HUES48 (cell line): Measurements from ENCODE around the gene TTL.
A peak's percentile ranks its signal among the peaks of the same experiment; 100 is the strongest.

ENCODE experiments used
- H3K27ac ChIP-seq: one replicate; pipeline ENCODE4 v1.7.0; 2013; ENCODE audit warnings: low read depth, low read length, inconsistent platforms
- H3K27me3 ChIP-seq: 2 replicates; pipeline ENCODE4 v1.6.1; 2013; ENCODE audit warnings: mild to moderate bottlenecking, low read length; ENCODE audit not compliant: control insufficient read depth, insufficient read depth
- H3K36me3 ChIP-seq: 2 replicates; pipeline ENCODE4 v1.6.1; 2013; ENCODE audit warnings: low read length; ENCODE audit not compliant: control insufficient read depth, insufficient read depth
- H3K4me1 ChIP-seq: 2 replicates; pipeline ENCODE4 v1.6.1; 2013; ENCODE audit warnings: mild to moderate bottlenecking, low read length; ENCODE audit not compliant: control insufficient read depth, insufficient read depth
- H3K4me3 ChIP-seq: 2 replicates; pipeline ENCODE4 v1.5.1; 2013; ENCODE audit warnings: mild to moderate bottlenecking, low read depth, low read length
- H3K9ac ChIP-seq: 2 replicates; pipeline ENCODE4 v1.6.1; 2013; ENCODE audit warnings: mild to moderate bottlenecking, low read depth, low read length, moderate library complexity
- H3K9me3 ChIP-seq: 2 replicates; pipeline ENCODE4 v1.6.1; 2013; ENCODE audit warnings: low read length; ENCODE audit not compliant: control insufficient read depth, insufficient read depth

TTL gene

DNA sequence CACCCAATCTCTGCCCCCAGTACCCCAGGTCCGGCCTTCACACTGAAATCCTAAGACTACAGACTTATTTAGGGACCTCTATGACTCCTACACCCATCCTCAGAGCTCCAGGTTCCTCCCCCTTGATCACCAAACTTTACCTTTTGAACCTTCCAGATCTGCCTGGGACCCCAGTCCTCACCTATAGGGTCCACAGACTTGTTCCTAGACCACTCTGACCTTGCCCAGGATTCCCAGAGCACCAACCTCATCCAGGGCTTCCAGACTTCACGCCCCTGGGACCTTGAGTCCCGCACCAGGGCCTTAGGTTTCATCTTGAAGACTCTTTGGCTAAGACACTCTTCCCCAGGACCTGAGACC lies 102.9 kb downstream of the TTL start:
- peaks cover 30% of the 10 kb centered on the region for H3K36me3 ChIP-seq
- H3K4me3 ChIP-seq: peak overlapping the region; percentile 81
- peak overlapping the region; percentile 74 for H3K9ac ChIP-seq
- peak overlapping the region; percentile 92 for H3K27ac ChIP-seq
- H3K9me3 ChIP-seq: no peaks in the 10 kb centered on the region
- no peaks in the 10 kb centered on the region for H3K27me3 ChIP-seq
- 0 out of 2 replicates have a peak, but pooled peaks cover 7% of the 10 kb centered on the region for H3K4me1 ChIP-seq

DNA sequence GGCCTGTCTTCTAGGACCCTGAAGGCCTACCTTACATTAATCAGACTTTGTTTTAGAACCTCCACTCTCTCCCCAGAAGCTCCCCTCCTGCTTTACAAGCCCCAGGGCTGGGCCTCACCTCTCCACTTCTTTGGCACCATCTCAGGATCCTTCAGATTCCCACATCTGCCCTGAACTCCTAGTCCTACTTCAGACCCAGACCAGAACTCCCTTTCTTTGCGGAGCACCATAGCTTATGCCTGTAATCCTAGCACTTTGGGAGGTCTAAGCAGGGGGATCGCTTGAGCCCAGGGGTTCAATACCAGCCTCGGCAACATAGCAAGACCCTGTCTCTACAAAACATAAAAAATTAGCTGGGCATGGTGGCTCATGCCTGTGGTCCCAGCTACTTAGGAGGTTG lies 103.4 kb downstream of the TTL start:
- no peak overlapping the region for H3K9ac ChIP-seq
- no peak overlapping the region for H3K27ac ChIP-seq
- H3K36me3 ChIP-seq: peaks cover 30% of the 10 kb centered on the region
- H3K4me1 ChIP-seq: 0 out of 2 replicates have a peak, but pooled peaks cover 7% of the 10 kb centered on the region
- peak overlapping the region; percentile 81 for H3K4me3 ChIP-seq
- H3K9me3 ChIP-seq: no peaks in the 10 kb centered on the region
- no peaks in the 10 kb centered on the region for H3K27me3 ChIP-seq

DNA sequence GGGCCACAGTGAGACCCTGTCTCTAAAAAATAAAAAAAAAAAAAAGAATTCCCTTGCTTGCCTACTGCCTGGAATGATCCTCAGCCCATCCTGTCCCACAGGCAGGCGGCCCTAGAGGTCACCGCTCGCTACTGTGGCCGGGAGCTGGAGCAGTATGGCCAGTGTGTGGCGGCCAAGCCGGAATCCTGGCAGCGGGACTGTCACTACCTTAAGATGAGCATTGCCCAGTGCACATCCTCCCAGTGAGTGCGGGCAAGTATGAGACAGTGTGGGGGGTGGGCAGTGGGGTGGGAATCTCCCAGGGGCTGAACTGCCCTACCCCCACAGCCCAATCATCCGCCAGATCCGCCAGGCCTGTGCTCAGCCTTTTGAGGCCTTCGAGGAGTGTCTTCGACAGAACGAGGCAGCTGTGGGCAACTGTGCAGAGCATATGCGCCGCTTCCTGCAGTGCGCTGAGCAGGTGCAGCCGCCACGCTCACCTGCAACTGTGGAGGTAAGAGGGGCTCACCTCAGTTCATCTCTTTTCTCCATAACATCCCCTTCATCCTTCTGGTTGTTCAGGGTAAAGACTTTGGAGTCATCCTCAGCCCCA lies 104.0 kb downstream of the TTL start:
- no peak overlapping the region for H3K4me3 ChIP-seq
- peaks cover 11% of the 10 kb centered on the region; the same call in 1 of the 2 replicates for H3K4me1 ChIP-seq
- no peak overlapping the region for H3K9ac ChIP-seq
- peaks cover 30% of the 10 kb centered on the region for H3K36me3 ChIP-seq
- no peaks in the 10 kb centered on the region for H3K9me3 ChIP-seq
- H3K27me3 ChIP-seq: no peaks in the 10 kb centered on the region
- H3K27ac ChIP-seq: no peak overlapping the region

DNA sequence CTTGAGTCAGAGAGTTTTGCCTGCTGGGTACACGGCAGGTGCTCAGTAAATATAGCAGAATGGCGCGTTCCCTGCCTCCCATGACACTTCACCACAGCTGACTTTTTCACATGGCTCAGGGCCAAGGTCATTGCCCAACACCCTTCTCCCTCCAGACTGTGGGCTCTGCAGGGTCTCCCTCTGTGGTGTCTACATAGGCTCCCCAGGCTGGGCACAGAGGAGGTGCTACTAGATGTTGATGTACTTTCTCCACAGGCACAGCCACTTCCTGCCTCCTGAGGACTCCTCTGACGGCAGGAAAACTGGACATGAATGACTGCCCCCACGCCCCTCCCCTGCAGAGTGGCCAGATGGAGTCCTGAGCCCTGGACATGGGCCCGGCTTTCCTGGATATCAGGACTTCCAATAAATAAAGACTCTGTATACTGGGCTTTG lies 106.7 kb downstream of the TTL start:
- Histone ChIP-seq H3K36me3 (peaks cover 30% of the 10 kb centered on the region), H3K9me3 (no peaks in the 10 kb centered on the region), H3K9ac (no peak overlapping the region), H3K4me1 (peaks cover 6% of the 10 kb centered on the region; the same call in 1 of the 2 replicates), H3K27me3 (no peaks in the 10 kb centered on the region), H3K27ac (no peak overlapping the region), H3K4me3 (no peak overlapping the region)
